Kidney (tissue), 14 donors: Measurements from ENCODE around the gene CSNK1D. TPM values are rescaled to one million over a fixed set of nuclear protein-coding genes. Genes with fewer than 3 reads are reported as not detected.
A peak's percentile ranks its signal among the peaks of the same experiment; 100 is the strongest.

Experiments used
- DNase-seq, 5 donors: peaks; one replicate each; pipeline ENCODE4 v3.0.0-alpha.2; 2013 to 2020
- FAIRE-seq: peaks from 2 replicates; lab custom pipeline; 2012; peaks lifted over from hg19 to GRCh38; lab: Jason Lieb, UNC
- H3K27ac ChIP-seq, 2 donors: one replicate each; pipeline ENCODE4 v1.7.0; 2013; ENCODE audit warnings: low read depth in 2 of 2, low read length in 2 of 2, inconsistent platforms in 1 of 2
- H3K27me3 ChIP-seq: one replicate; pipeline ENCODE4 v1.7.1; 2013; ENCODE audit warnings: low read length, inconsistent platforms; ENCODE audit not compliant: control insufficient read depth, insufficient read depth
- H3K36me3 ChIP-seq, 3 donors: one replicate each; pipeline versions ENCODE4 v1.7.0 to v1.7.1; 2013; ENCODE audit warnings: low read length in 3 of 3, control low read depth in 1 of 3, inconsistent platforms in 1 of 3; ENCODE audit not compliant: insufficient read depth in 3 of 3, control insufficient read depth in 2 of 3
- H3K4me1 ChIP-seq, 3 donors: one replicate each; pipeline versions ENCODE4 v1.7.0 to v1.7.1; 2013; ENCODE audit warnings: low read length in 3 of 3, inconsistent platforms in 1 of 3, low read depth in 1 of 3; ENCODE audit not compliant: control insufficient read depth in 2 of 3, insufficient read depth in 2 of 3
- H3K4me3 ChIP-seq, 3 donors: one replicate each; pipeline versions ENCODE4 v1.7.0 to v1.8.1; 2013; ENCODE audit warnings: low read length in 3 of 3, control low read depth in 1 of 3, inconsistent platforms in 1 of 3
- H3K9ac ChIP-seq, 3 donors: one replicate each; pipeline versions ENCODE4 v1.7.0 to v1.7.1; 2013; ENCODE audit warnings: low read length in 3 of 3, control low read depth in 1 of 3, inconsistent platforms in 1 of 3
- H3K9me3 ChIP-seq, 3 donors: one replicate each; pipeline versions ENCODE4 v1.7.0 to v1.7.1; 2013; ENCODE audit warnings: low read length in 3 of 3, control low read depth in 1 of 3, inconsistent platforms in 1 of 3; ENCODE audit not compliant: control insufficient read depth in 2 of 3, insufficient read depth in 1 of 3
- CTCF ChIP-seq: IDR thresholded peaks from 3 replicates; pipeline ENCODE4 v1.5.1; 2012; ENCODE audit warnings: mild to moderate bottlenecking, moderate library complexity, borderline replicate concordance; ENCODE audit not compliant: insufficient read depth; ENCODE audit errors: extremely low read depth
- intact Hi-C: fragments of 100-400 bp; cut with DNase I; formaldehyde crosslinking; loops from one replicate; pipeline ENCODE4 v1.11.1; 2022
- polyA plus RNA-seq: library from polyadenylated mRNA; stranded (reverse); fragments of 350-450 nt; fragmentation: Illumina TruSeq; extraction: RNeasy Lipid Tissue Mini Kit (QIAGEN cat#74804); gene quantifications from one replicate; pipeline ENCODE4 v1.2.3, GENCODE V29; 2014; ENCODE audit warnings: low read depth, low replicate concordance; ENCODE audit not compliant: insufficient read depth
- total RNA-seq: library from RNA; stranded (reverse); fragmentation: NEBNext Ultra II Directional; extraction: Animal tissue kit (Norgen Biotek cat#: 25700); gene quantifications from one replicate; pipeline ENCODE4 v1.2.1, GENCODE V29; 2021
- donor health status: control.
- donor health status: control.
- donor health status: control.
- donor health status: control.
- donor health status: control.
- donor health status: DM: yes; HTN: yes; CAD: no.
- donor health status: Normal renal cell carcinoma (clear cell type).

Gene CSNK1D
- total and polyA plus RNA-seq, 2 donors from 2014 or later = 69.7 to 160 TPM

GRCh38 chr17:82219753-82220709 is 53.5 kb downstream of the CSNK1D start:
- intact Hi-C loops = no loop called here
- FAIRE-seq (no peak), DNase-seq (no peak)

DNA sequence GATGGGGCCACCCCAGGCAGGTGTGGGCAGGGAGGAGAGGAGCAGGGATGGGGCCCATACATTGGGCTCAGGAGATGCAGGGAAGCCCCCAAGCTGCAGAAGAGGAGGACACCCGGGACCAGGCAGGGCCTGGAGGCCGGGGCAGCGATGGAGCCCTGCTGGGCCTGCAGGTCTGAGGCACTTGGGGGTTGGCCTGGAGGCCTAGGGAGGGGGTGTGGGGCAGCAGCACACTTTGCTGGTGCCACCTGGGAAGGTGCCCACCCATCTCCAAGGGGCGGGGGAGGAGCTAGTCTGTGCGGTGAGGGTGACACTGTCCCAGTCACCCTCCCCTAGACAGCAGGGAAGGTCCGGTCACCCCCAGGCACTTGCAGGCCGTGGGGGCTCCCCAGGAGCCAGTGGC is 54.4 kb downstream of the CSNK1D start:
- FAIRE-seq (no peak), DNase-seq (peak in 1 of 5 donors; percentile 71)
- intact Hi-C loops = no loop called here
- no peak overlapping the region for H3K9ac ChIP-seq
- H3K36me3 ChIP-seq = no peaks in the 10 kb centered on the region
- H3K4me1 ChIP-seq = peaks cover 0 to 23% (median 5%) of the 10 kb centered on the region in 3 donors
- no peak overlapping the region for H3K27ac ChIP-seq
- TF ChIP-seq CTCF = no peak
- H3K9me3 ChIP-seq = no peaks in the 10 kb centered on the region
- no peaks in the 10 kb centered on the region for H3K27me3 ChIP-seq
- H3K4me3 ChIP-seq = no peak overlapping the region

More at GRCh38 chr17:82219753-82220709, 53.5 kb downstream of the CSNK1D start:
- no peaks in the 10 kb centered on the region for H3K9me3 ChIP-seq
- H3K4me3 ChIP-seq = no peak overlapping the region
- no peak overlapping the region for H3K9ac ChIP-seq
- peaks cover 0 to 21% (median 5%) of the 10 kb centered on the region in 3 donors for H3K4me1 ChIP-seq
- no peak overlapping the region for H3K27ac ChIP-seq
- TF ChIP-seq CTCF = no peak
- H3K27me3 ChIP-seq = no peaks in the 10 kb centered on the region
- no peaks in the 10 kb centered on the region for H3K36me3 ChIP-seq

- no peak for TF ChIP-seq CTCF
- Histone ChIP-seq H3K27me3 (no peaks in the 10 kb centered on the region), H3K9ac (no peak overlapping the region), H3K9me3 (no peaks in the 10 kb centered on the region), H3K36me3 (no peaks in the 10 kb centered on the region), H3K4me3 (no peak overlapping the region), H3K27ac (no peak overlapping the region), H3K4me1 (peaks cover 0 to 24% (median 5%) of the 10 kb centered on the region in 3 donors)
- FAIRE-seq (no peak), DNase-seq (peak in 1 of 5 donors; percentile 82)
- intact Hi-C loops = no loop called here
Observed at GRCh38 chr17:82218349-82219075, 55.0 kb downstream of the CSNK1D start.
